DOHH2 (cell line): ENCODE measurements around the gene ENKUR.

Source experiments
- EZH2phosphoT487 ChIP-seq: fragments of 200-600 bp; sonication (generic); IDR thresholded peaks from 2 replicates; pipeline ENCODE4 v1.6.1; 2017; ENCODE audit warnings: borderline replicate concordance, mild to moderate bottlenecking, antibody characterized with exemption, low read length, moderate library complexity, mixed read lengths
- TF ChIP-seq, protein P1 (sequence below): fragments of 200-600 bp; sonication (generic); IDR thresholded peaks from one replicate; pipeline ENCODE4 v1.5.1; 2014; ENCODE audit warnings: antibody characterized with exemption, mild to moderate bottlenecking, low read depth, low read length; ENCODE audit not compliant: poor library complexity, severe bottlenecking

DNA sequence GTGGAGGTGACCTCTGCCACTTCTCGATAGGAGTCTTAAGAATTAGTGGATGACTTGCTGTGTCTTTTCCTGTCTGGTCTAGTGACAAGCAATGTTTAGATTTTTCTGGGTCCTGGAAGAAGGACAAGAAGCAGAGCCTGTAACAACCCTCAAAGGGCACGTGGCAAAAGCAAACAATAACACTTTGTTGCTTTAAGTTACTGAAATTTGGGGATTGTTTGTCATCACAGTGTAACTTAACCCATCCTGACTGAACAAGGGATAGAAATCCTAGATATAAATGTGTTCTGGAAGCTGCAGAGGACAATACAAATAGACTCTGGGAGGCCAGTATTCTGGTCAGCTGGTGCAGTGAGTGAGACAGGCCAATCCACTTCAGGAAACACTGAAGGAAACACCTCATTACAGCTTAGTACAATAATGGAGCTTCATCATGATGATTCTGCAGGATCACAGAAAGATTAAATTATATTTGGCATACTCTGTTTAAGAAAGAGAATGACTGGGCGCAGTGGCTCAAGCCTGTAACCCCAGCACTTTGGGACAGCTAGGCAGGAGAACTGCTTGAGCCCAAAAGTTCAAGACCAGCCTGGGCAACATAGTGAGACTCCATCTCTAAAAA lies 23.3 kb downstream of the ENKUR start:
- no peak for TF ChIP-seq EZH2phosphoT487
- TF ChIP-seq, protein P1, sequence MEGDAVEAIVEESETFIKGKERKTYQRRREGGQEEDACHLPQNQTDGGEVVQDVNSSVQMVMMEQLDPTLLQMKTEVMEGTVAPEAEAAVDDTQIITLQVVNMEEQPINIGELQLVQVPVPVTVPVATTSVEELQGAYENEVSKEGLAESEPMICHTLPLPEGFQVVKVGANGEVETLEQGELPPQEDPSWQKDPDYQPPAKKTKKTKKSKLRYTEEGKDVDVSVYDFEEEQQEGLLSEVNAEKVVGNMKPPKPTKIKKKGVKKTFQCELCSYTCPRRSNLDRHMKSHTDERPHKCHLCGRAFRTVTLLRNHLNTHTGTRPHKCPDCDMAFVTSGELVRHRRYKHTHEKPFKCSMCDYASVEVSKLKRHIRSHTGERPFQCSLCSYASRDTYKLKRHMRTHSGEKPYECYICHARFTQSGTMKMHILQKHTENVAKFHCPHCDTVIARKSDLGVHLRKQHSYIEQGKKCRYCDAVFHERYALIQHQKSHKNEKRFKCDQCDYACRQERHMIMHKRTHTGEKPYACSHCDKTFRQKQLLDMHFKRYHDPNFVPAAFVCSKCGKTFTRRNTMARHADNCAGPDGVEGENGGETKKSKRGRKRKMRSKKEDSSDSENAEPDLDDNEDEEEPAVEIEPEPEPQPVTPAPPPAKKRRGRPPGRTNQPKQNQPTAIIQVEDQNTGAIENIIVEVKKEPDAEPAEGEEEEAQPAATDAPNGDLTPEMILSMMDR, result no peak
